Measurements from ENCODE around the gene SH2D7. TPM values are rescaled to one million over a fixed set of nuclear protein-coding genes. Genes with fewer than 3 reads are reported as not detected.

SH2D7 gene
- polyA plus RNA-seq, 1 donor (not counting 4 experiments of a cell fraction or from before 2014, with no cell fraction given): not detected

DNA sequence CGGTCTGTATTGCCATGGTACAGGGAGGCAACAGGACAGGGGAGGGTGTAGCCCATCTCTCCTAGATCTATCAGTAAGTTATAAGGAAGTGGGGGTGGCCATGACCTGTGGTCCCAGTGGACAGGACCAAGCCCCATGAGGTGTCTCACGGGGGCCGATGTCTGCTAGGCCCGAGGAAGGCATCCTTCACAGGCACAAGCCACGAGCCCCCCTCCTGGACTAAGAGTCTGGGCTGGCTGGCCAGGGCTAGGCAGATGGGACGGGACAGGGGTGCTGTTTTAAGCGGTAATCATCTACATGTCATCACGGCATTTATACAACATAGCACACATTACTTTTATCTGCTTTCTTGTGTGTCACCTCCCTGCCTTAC, 12.3 kb upstream of the SH2D7 start:
- Histone ChIP-seq H3K27ac (ENCODE audit: control insufficient read depth, insufficient read depth, low read length) (no peak overlapping the region), H3K4me3 (ENCODE audit: control insufficient read depth in 2 of 3, extremely low read depth in 1 of 3, insufficient read depth in 2 of 3, low read depth in 1 of 3, low read length in 3 of 3) (no peak overlapping the region), H3K4me2 (ENCODE audit: control insufficient read depth, extremely low read depth, insufficient read depth, low read depth, low read length) (no peak overlapping the region), H3K36me3 (ENCODE audit: control insufficient read depth in 2 of 2, extremely low read depth in 1 of 2, insufficient read depth in 2 of 2, low read length in 2 of 2) (no peaks in the 10 kb centered on the region), H3K4me1 (ENCODE audit: control insufficient read depth, extremely low read depth, insufficient read depth, low read length) (peaks cover 14% of the 10 kb centered on the region), H4K20me1 (ENCODE audit: control insufficient read depth, extremely low read depth, insufficient read depth, low read length) (no peaks in the 10 kb centered on the region), H3K27me3 (ENCODE audit: control insufficient read depth, extremely low read depth, insufficient read depth, low read length) (no peaks in the 10 kb centered on the region), H3K9ac (ENCODE audit: control insufficient read depth, extremely low read depth, insufficient read depth, low read length) (no peak overlapping the region), H3K9me3 (ENCODE audit: control insufficient read depth, low read depth, low read length) (no peaks in the 10 kb centered on the region), H3K79me2 (ENCODE audit: control insufficient read depth, insufficient read depth, low read length) (peaks cover 18% of the 10 kb centered on the region), H2AFZ (ENCODE audit: control insufficient read depth, low read length) (no peak overlapping the region), H3K9me1 (ENCODE audit: control insufficient read depth, extremely low read depth, insufficient read depth, low read length) (peaks cover 2% of the 10 kb centered on the region)
- DNase-seq (ENCODE audit: low read depth, low spot score) (no peak), FAIRE-seq (no peak)
- no peak for TF ChIP-seq EZH2 (IDR thresholded peaks at IDR 0.05; ENCODE audit: low read length)
- TF ChIP-seq, protein P1, sequence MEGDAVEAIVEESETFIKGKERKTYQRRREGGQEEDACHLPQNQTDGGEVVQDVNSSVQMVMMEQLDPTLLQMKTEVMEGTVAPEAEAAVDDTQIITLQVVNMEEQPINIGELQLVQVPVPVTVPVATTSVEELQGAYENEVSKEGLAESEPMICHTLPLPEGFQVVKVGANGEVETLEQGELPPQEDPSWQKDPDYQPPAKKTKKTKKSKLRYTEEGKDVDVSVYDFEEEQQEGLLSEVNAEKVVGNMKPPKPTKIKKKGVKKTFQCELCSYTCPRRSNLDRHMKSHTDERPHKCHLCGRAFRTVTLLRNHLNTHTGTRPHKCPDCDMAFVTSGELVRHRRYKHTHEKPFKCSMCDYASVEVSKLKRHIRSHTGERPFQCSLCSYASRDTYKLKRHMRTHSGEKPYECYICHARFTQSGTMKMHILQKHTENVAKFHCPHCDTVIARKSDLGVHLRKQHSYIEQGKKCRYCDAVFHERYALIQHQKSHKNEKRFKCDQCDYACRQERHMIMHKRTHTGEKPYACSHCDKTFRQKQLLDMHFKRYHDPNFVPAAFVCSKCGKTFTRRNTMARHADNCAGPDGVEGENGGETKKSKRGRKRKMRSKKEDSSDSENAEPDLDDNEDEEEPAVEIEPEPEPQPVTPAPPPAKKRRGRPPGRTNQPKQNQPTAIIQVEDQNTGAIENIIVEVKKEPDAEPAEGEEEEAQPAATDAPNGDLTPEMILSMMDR (optimal IDR thresholded peaks at IDR 0.05 in 1 of 3, IDR thresholded peaks at IDR 0.05 in 1 of 3, conservative IDR thresholded peaks at IDR 0.05 in 1 of 3; ENCODE audit: extremely low read depth in 1 of 3, insufficient read depth in 2 of 3, low read length in 3 of 3): no peak
- dilution Hi-C loops (cut with MboI; ENCODE audit: extremely low pct_ligation_motif_present, low sequenced_read_pairs): no loop called here

- Histone ChIP-seq H3K27me3 (ENCODE audit: control insufficient read depth, extremely low read depth, insufficient read depth, low read length) (no peaks in the 10 kb centered on the region), H4K20me1 (ENCODE audit: control insufficient read depth, extremely low read depth, insufficient read depth, low read length) (no peaks in the 10 kb centered on the region), H2AFZ (ENCODE audit: control insufficient read depth, low read length) (no peak overlapping the region), H3K4me1 (ENCODE audit: control insufficient read depth, extremely low read depth, insufficient read depth, low read length) (peaks cover 2% of the 10 kb centered on the region), H3K4me3 (ENCODE audit: control insufficient read depth in 2 of 3, extremely low read depth in 1 of 3, insufficient read depth in 2 of 3, low read depth in 1 of 3, low read length in 3 of 3) (no peak overlapping the region), H3K36me3 (ENCODE audit: control insufficient read depth in 2 of 2, extremely low read depth in 1 of 2, insufficient read depth in 2 of 2, low read length in 2 of 2) (no peaks in the 10 kb centered on the region), H3K4me2 (ENCODE audit: control insufficient read depth, extremely low read depth, insufficient read depth, low read depth, low read length) (no peak overlapping the region), H3K9ac (ENCODE audit: control insufficient read depth, extremely low read depth, insufficient read depth, low read length) (no peak overlapping the region), H3K27ac (ENCODE audit: control insufficient read depth, insufficient read depth, low read length) (no peak overlapping the region), H3K79me2 (ENCODE audit: control insufficient read depth, insufficient read depth, low read length) (no peaks in the 10 kb centered on the region), H3K9me1 (ENCODE audit: control insufficient read depth, extremely low read depth, insufficient read depth, low read length) (no peaks in the 10 kb centered on the region), H3K9me3 (ENCODE audit: control insufficient read depth, low read depth, low read length) (no peaks in the 10 kb centered on the region)
- no peak for FAIRE-seq
- dilution Hi-C loops (cut with MboI; ENCODE audit: extremely low pct_ligation_motif_present, low sequenced_read_pairs): no loop called here
- DNase-seq (ENCODE audit: low read depth, low spot score): no peak
- TF ChIP-seq, protein P1 (optimal IDR thresholded peaks at IDR 0.05 in 1 of 3, IDR thresholded peaks at IDR 0.05 in 1 of 3, conservative IDR thresholded peaks at IDR 0.05 in 1 of 3; ENCODE audit: extremely low read depth in 1 of 3, insufficient read depth in 2 of 3, low read length in 3 of 3): no peak
- TF ChIP-seq EZH2 (IDR thresholded peaks at IDR 0.05; ENCODE audit: low read length): no peak
Measured at GRCh38 chr15:78082106-78082742, 10.1 kb upstream of the SH2D7 start.

All from keratinocyte (primary cell).